Endothelial cell of umbilical vein (primary cell): ENCODE results near the gene SEMA6A. TPM values are rescaled to one million over a fixed set of nuclear protein-coding genes. Genes with fewer than 3 reads are reported as not detected.

Experiments
- BruUV-seq: library from RNA; stranded (reverse); fragments of 400-500 nt; replicated peaks from 2 replicates; lab custom pipeline; 2021; lab: Mats Ljungman, UMichigan
- CTCF ChIA-PET: fragments of 300-600, 350-600 bp; sonication (Branson Sonifier 250); formaldehyde crosslinking; loops from one replicate; lab custom pipeline; 2021; ENCODE audit warnings: antibody characterized with exemption, inconsistent platforms; lab: Charles Lee
- POLR2A ChIA-PET: fragments of 300-600, 350-600 bp; sonication (Branson Sonifier 250); formaldehyde crosslinking; loops from one replicate; lab custom pipeline; 2021; ENCODE audit warnings: antibody characterized with exemption, inconsistent platforms; lab: Charles Lee
- DNase-seq: peaks from one replicate; pipeline ENCODE4 v3.0.0-alpha.2; 2011; ENCODE audit warnings: low read depth, low spot score
- FAIRE-seq: peaks from 2 replicates; lab custom pipeline; 2011; peaks lifted over from hg19 to GRCh38; lab: Jason Lieb, UNC
- H2AFZ ChIP-seq: 2 replicates; pipeline ENCODE4 v1.6.0; 2012; ENCODE audit warnings: low read depth, low read length, control low read depth, inconsistent platforms
- H3K27ac ChIP-seq: 2 replicates; pipeline ENCODE4 v1.5.1; 2011; ENCODE audit warnings: low read depth, mild to moderate bottlenecking, control low read depth, low read length, moderate library complexity; ENCODE audit not compliant: insufficient read depth
- H3K27me3 ChIP-seq, 2 experiments: 2 replicates each; pipeline versions ENCODE4 v1.6.0 to v1.6.1; 2011; ENCODE audit warnings: low read length in 2 of 2, mixed read lengths in 1 of 2; ENCODE audit not compliant: control insufficient read depth in 2 of 2, insufficient read depth in 2 of 2
- H3K36me3 ChIP-seq, 2 experiments: 2 replicates in 1 of 2; 3 replicates in 1 of 2; pipeline ENCODE4 v1.5.1; 2011; ENCODE audit warnings: low read length in 2 of 2, mild to moderate bottlenecking in 1 of 2, moderate library complexity in 1 of 2; ENCODE audit not compliant: control insufficient read depth in 2 of 2, insufficient read depth in 2 of 2; ENCODE audit errors: extremely low read depth in 1 of 2
- H3K4me1 ChIP-seq: 3 replicates; pipeline ENCODE4 v1.5.1; 2011; ENCODE audit warnings: mild to moderate bottlenecking, low read length; ENCODE audit not compliant: control insufficient read depth, insufficient read depth; ENCODE audit errors: extremely low read depth
- H3K4me2 ChIP-seq: 2 replicates; pipeline ENCODE4 v1.6.1; 2011; ENCODE audit warnings: low read length, control low read depth, mixed read lengths; ENCODE audit not compliant: insufficient read depth
- H3K4me3 ChIP-seq, 3 experiments: fragments of 200-600 bp in 1 of 3; sonication (generic), shearing (Covaris generic) in 1 of 3; replicated peaks in 1 of 3; 2 replicates each; pipeline ENCODE4 v1.5.1; 2011 to 2016; ENCODE audit warnings: control low read depth in 3 of 3, low read length in 3 of 3, mild to moderate bottlenecking in 2 of 3, inconsistent platforms in 1 of 3, low read depth in 1 of 3, moderate library complexity in 1 of 3; ENCODE audit not compliant: insufficient read depth in 1 of 3
- H3K79me2 ChIP-seq: 2 replicates; pipeline ENCODE4 v1.6.0; 2012; ENCODE audit warnings: low read length, inconsistent platforms; ENCODE audit not compliant: control insufficient read depth, insufficient read depth
- H3K9ac ChIP-seq: replicated peaks from 2 replicates; pipeline ENCODE3; 2011; ENCODE audit warnings: low read length, control low read depth; ENCODE audit not compliant: insufficient read depth; ENCODE audit errors: extremely low read depth
- H3K9me1 ChIP-seq: replicated peaks from 3 replicates; pipeline ENCODE4 v1.6.0; 2011; ENCODE audit warnings: mild to moderate bottlenecking, low read length; ENCODE audit not compliant: control insufficient read depth, insufficient read depth; ENCODE audit errors: extremely low read depth
- H3K9me3 ChIP-seq: replicated peaks from 2 replicates; pipeline ENCODE4 v1.5.1; 2012; ENCODE audit warnings: low read length, inconsistent platforms; ENCODE audit not compliant: control insufficient read depth, insufficient read depth
- H4K20me1 ChIP-seq: replicated peaks from 2 replicates; pipeline ENCODE3; 2011; ENCODE audit warnings: mild to moderate bottlenecking, low read length; ENCODE audit not compliant: control insufficient read depth, insufficient read depth; ENCODE audit errors: extremely low read depth
- CTCF ChIP-seq, 2 donors: IDR thresholded peaks; 1 replicate in 1 of 2; 2 replicates in 1 of 2; pipeline ENCODE4 v1.5.1; 2011; ENCODE audit warnings: low read length in 2 of 2, mild to moderate bottlenecking in 2 of 2, moderate library complexity in 2 of 2, control low read depth in 1 of 2, inconsistent platforms in 1 of 2, low read depth in 1 of 2; ENCODE audit not compliant: insufficient read depth in 1 of 2; ENCODE audit errors: extremely low read depth in 1 of 2
- EZH2 ChIP-seq: IDR thresholded peaks from 2 replicates; pipeline ENCODE4 v1.6.1; 2012; ENCODE audit warnings: borderline replicate concordance, low read depth, mild to moderate bottlenecking, moderate library complexity, low read length, inconsistent platforms; ENCODE audit not compliant: severe bottlenecking
- FOS ChIP-seq: IDR thresholded peaks from 2 replicates; pipeline ENCODE4 v1.6.1; 2011; ENCODE audit warnings: mild to moderate bottlenecking, low read length, moderate library complexity, borderline replicate concordance; ENCODE audit not compliant: insufficient read depth
- GATA2 ChIP-seq: IDR thresholded peaks from 2 replicates; pipeline ENCODE4 v1.7.0; 2011; ENCODE audit warnings: low read depth, mild to moderate bottlenecking, moderate library complexity, mixed read lengths, low read length; ENCODE audit not compliant: insufficient read length, insufficient read depth
- JUN ChIP-seq: IDR thresholded peaks from 2 replicates; pipeline ENCODE4 v1.6.1; 2011; ENCODE audit warnings: borderline replicate concordance, low read depth; ENCODE audit not compliant: insufficient read length, insufficient read depth
- MAX ChIP-seq: IDR thresholded peaks from 2 replicates; pipeline ENCODE4 v1.6.1; 2011; ENCODE audit not compliant: insufficient read depth, insufficient read length
- MYC ChIP-seq: IDR thresholded peaks from one replicate; pipeline ENCODE4 v1.6.1; 2011; ENCODE audit warnings: mild to moderate bottlenecking, low read depth, low read length
- POLR2A ChIP-seq: IDR thresholded peaks from 2 replicates; pipeline ENCODE4 v1.6.1; 2012; ENCODE audit warnings: low read depth, mild to moderate bottlenecking, control low read depth, low read length
- POLR2AphosphoS5 ChIP-seq: IDR thresholded peaks from 2 replicates; pipeline ENCODE4 v1.6.1; 2012; ENCODE audit warnings: low read depth, mild to moderate bottlenecking, control low read depth, low read length, moderate library complexity; ENCODE audit not compliant: insufficient read depth
- dilution Hi-C: fragments of 300-500 bp; cut with MboI; formaldehyde crosslinking; loops from one replicate; pipeline ENCODE4 v1.15.0; 2019; ENCODE audit warnings: low sequenced_read_pairs; ENCODE audit not compliant: extremely low pct_ligation_motif_present
- intact Hi-C: fragments of 100-400 bp; cut with micrococcal nuclease; formaldehyde crosslinking; loops from one replicate; pipeline ENCODE4 v1.10.0; 2022
- polyA plus RNA-seq, 4 experiments: library from polyadenylated mRNA; depleted of rRNA in 3 of 4; stranded (reverse) in 3 of 4; unstranded in 1 of 4; fragments of >200 nt; gene quantifications; 2 replicates each; pipeline versions ENCODE4 v1.2.1 to v1.2.3, GENCODE V29; 2011 to 2012; ENCODE audit warnings: missing spikeins in 1 of 4
- total RNA-seq: library from RNA; stranded (reverse); gene quantifications from 2 replicates; pipeline ENCODE4 v1.2.3, GENCODE V29; 2021

SEMA6A gene
- total and polyA plus RNA-seq, 2 donors (not counting 3 experiments of a cell fraction or from before 2014, with no cell fraction given), result 0.43 to 1.5 TPM

GRCh38 chr5:116528519-116529234 is 45.9 kb downstream of the SEMA6A start:
- H3K27me3 ChIP-seq, result peaks cover 0 to 8% of the 10 kb centered on the region in 2 experiments
- DNase-seq (no peak), FAIRE-seq (no peak)
- no peaks in the 10 kb centered on the region for H4K20me1 ChIP-seq
- dilution Hi-C loops, result no loop called here
- H3K9me3 ChIP-seq, result no peaks in the 10 kb centered on the region
- ChIA-PET POLR2A (no interaction called here), CTCF (interaction anchor here (0.6 kb wide), 1 partner anchor 139 kb away, joined by 3 read pairs; no protein-coding TSS in a partner anchor)
- H3K4me3 ChIP-seq, result no peak overlapping the region
- no peaks in the 10 kb centered on the region for H3K4me1 ChIP-seq
- no peaks in the 10 kb centered on the region for H3K36me3 ChIP-seq
- no peak overlapping the region for H2AFZ ChIP-seq
- no peak overlapping the region for H3K9ac ChIP-seq
- no peaks in the 10 kb centered on the region for H3K9me1 ChIP-seq
- no peaks in the 10 kb centered on the region for H3K79me2 ChIP-seq
- H3K4me2 ChIP-seq, result no peak overlapping the region
- no peak overlapping the region for H3K27ac ChIP-seq
- intact Hi-C loops, result no loop called here
- TF ChIP-seq POLR2AphosphoS5, result no peak
- no peak for TF ChIP-seq JUN
- no peak for TF ChIP-seq GATA2
- no peak for TF ChIP-seq EZH2
- TF ChIP-seq POLR2A, result no peak
- no peak for TF ChIP-seq CTCF (IDR thresholded peaks at IDR 0.05; ENCODE audit: extremely low read depth in 1 of 2, insufficient read depth in 1 of 2, low read depth in 1 of 2, low read length in 2 of 2)
- TF ChIP-seq MYC, result no peak
- TF ChIP-seq MAX, result no peak
- TF ChIP-seq FOS, result no peak
- no TSS peak for BruUV-seq
